SH-SY5Y (cell line): ENCODE results near the gene MAST4.

ENCODE experiments used
- GATA2 ChIP-seq: IDR thresholded peaks from 2 replicates; pipeline ENCODE4 v1.6.1; 2011; ENCODE audit warnings: mild to moderate bottlenecking, low read depth, low read length
- GATA3 ChIP-seq: IDR thresholded peaks from 2 replicates; pipeline ENCODE4 v1.6.1; 2011; ENCODE audit warnings: low read depth, mild to moderate bottlenecking, low read length, moderate library complexity

DNA sequence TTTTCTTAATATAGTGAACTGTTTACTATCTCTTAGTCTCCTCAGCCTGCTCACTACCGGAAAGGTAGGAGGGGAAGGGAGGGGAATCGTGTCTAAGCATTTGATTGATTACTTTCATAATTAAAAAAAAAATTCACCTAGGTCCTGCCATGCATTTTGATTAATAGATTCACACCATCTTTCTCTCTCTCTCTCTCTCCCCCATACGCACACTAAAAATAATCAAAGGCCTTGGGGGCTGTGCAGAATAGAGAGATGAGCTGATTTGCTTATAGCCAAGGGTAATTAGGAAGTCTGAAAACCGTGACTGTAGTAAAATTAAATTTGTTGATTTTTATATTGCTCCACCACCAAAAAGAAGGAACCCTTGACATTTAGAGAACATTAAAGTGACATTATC lies 550.8 kb downstream of the MAST4 start:
- TF ChIP-seq GATA2, result no peak
- TF ChIP-seq GATA3, result no peak
